Measurements from ENCODE around the gene RB1.

GRCh38 chr13:48401480-48401879 lies 97.9 kb downstream of the RB1 start:
- TF ChIP-seq CTCF (IDR thresholded peaks at IDR 0.05) (no peak), POLR2AphosphoS5 (IDR thresholded peaks at IDR 0.05) (no peak)
